Glutamatergic neuron (in vitro differentiated cells): ENCODE data around the gene IHH. TPM values are rescaled to one million over a fixed set of nuclear protein-coding genes. Genes with fewer than 3 reads are reported as not detected.

ENCODE experiments used
- DNase-seq: peaks from one replicate; pipeline ENCODE4 v3.0.0; 2022
- H3K27ac Mint-ChIP-seq: one replicate; pipeline ENCODE4 v1.8.0; 2020; ENCODE audit warnings: mild to moderate bottlenecking, mixed read lengths, inconsistent platforms; ENCODE audit not compliant: unreplicated experiment
- H3K27me3 Mint-ChIP-seq: one replicate; pipeline ENCODE4 v1.8.0; 2020; ENCODE audit warnings: mild to moderate bottlenecking, moderate library complexity, mixed read lengths, inconsistent platforms; ENCODE audit not compliant: unreplicated experiment
- H3K36me3 Mint-ChIP-seq: one replicate; pipeline ENCODE4 v1.8.0; 2020; ENCODE audit warnings: mild to moderate bottlenecking, mixed read lengths, inconsistent platforms; ENCODE audit not compliant: unreplicated experiment
- H3K4me1 Mint-ChIP-seq: one replicate; pipeline ENCODE4 v1.8.0; 2020; ENCODE audit warnings: mild to moderate bottlenecking, low read depth, mixed read lengths, inconsistent platforms; ENCODE audit not compliant: unreplicated experiment
- H3K4me3 Mint-ChIP-seq: one replicate; pipeline ENCODE4 v1.8.0; 2020; ENCODE audit warnings: mild to moderate bottlenecking, mixed read lengths, inconsistent platforms; ENCODE audit not compliant: unreplicated experiment
- H3K9me3 Mint-ChIP-seq: one replicate; pipeline ENCODE4 v1.8.0; 2020; ENCODE audit warnings: mild to moderate bottlenecking, moderate library complexity, mixed read lengths, inconsistent platforms; ENCODE audit not compliant: unreplicated experiment
- CTCF ChIP-seq: fragments of 200-600 bp; sonication (generic); IDR thresholded peaks from one replicate; pipeline ENCODE4 v1.5.0; 2021; ENCODE audit not compliant: partially characterized antibody, unreplicated experiment
- total RNA-seq: library from RNA; stranded (reverse); fragmentation: NEBNext Ultra II Directional; extraction: Animal tissue kit (Norgen Biotek cat#: 25700); gene quantifications from one replicate; pipeline ENCODE4 v1.2.1, GENCODE V29; 2021; ENCODE audit not compliant: unreplicated experiment

The IHH gene
- total RNA-seq, 1 donor from 2014 or later: not detected

- DNase-seq: no peak
- TF ChIP-seq CTCF: no peak
- H3K4me1 Mint-ChIP-seq: no peaks in the 10 kb centered on the region
- H3K9me3 Mint-ChIP-seq: peaks cover 1% of the 10 kb centered on the region
- H3K4me3 Mint-ChIP-seq: no peak overlapping the region
- peaks cover 17% of the 10 kb centered on the region for H3K27me3 Mint-ChIP-seq
- H3K36me3 Mint-ChIP-seq: no peaks in the 10 kb centered on the region
- no peak overlapping the region for H3K27ac Mint-ChIP-seq
Observed at GRCh38 chr2:219054956-219055903, 5.5 kb downstream of the IHH start.

GRCh38 chr2:219049282-219049681, 11.4 kb downstream of the IHH start:
- Mint-ChIP-seq H3K4me1 (no peaks in the 10 kb centered on the region), H3K27me3 (peaks cover 11% of the 10 kb centered on the region), H3K4me3 (no peak overlapping the region), H3K36me3 (no peaks in the 10 kb centered on the region), H3K9me3 (peaks cover 3% of the 10 kb centered on the region), H3K27ac (no peak overlapping the region)
- DNase-seq: no peak
- no peak for TF ChIP-seq CTCF

- H3K36me3 Mint-ChIP-seq: no peaks in the 10 kb centered on the region
- peaks cover 16% of the 10 kb centered on the region for H3K27me3 Mint-ChIP-seq
- DNase-seq: no peak
Observed at GRCh38 chr2:219045937-219046550, 14.7 kb downstream of the IHH start.

GRCh38 chr2:219042750-219043149, 18.0 kb downstream of the IHH start:
- H3K36me3 Mint-ChIP-seq: no peaks in the 10 kb centered on the region
- no peaks in the 10 kb centered on the region for H3K4me1 Mint-ChIP-seq
- no peak for TF ChIP-seq CTCF
- no peak overlapping the region for H3K4me3 Mint-ChIP-seq
- peaks cover 13% of the 10 kb centered on the region for H3K27me3 Mint-ChIP-seq
- peaks cover 2% of the 10 kb centered on the region for H3K9me3 Mint-ChIP-seq
- no peak overlapping the region for H3K27ac Mint-ChIP-seq
- DNase-seq: no peak

More at GRCh38 chr2:219045937-219046550, 14.7 kb downstream of the IHH start:
- Mint-ChIP-seq H3K4me1 (no peaks in the 10 kb centered on the region), H3K9me3 (peaks cover 2% of the 10 kb centered on the region), H3K27ac (no peak overlapping the region), H3K4me3 (no peak overlapping the region)
- no peak for TF ChIP-seq CTCF

GRCh38 chr2:219042157-219042556, 18.6 kb downstream of the IHH start:
- Mint-ChIP-seq H3K4me1 (no peaks in the 10 kb centered on the region), H3K36me3 (no peaks in the 10 kb centered on the region), H3K27ac (no peak overlapping the region), H3K4me3 (no peak overlapping the region), H3K27me3 (peaks cover 15% of the 10 kb centered on the region), H3K9me3 (peaks cover 2% of the 10 kb centered on the region)
- no peak for TF ChIP-seq CTCF
- DNase-seq: no peak
